MCF 10A (cell line): ENCODE measurements around the gene ATL2. TPM values are rescaled to one million over a fixed set of nuclear protein-coding genes. Genes with fewer than 3 reads are reported as not detected.

Experiments
- BruUV-seq: library from RNA; stranded (reverse); fragments of 400-500 nt; replicated peaks from 2 replicates; lab custom pipeline; 2021; lab: Mats Ljungman, UMichigan
- CTCF ChIA-PET: fragments of 300-600 bp; sonication (Branson Sonifier 250); formaldehyde crosslinking; extraction: SDS; loops from one replicate; lab custom pipeline; 2021; ENCODE audit warnings: antibody characterized with exemption, inconsistent platforms; lab: Yijun Ruan, JAX
- POLR2A ChIA-PET: fragments of 300-600, 350-650 bp; sonication (Branson Sonifier 250); formaldehyde crosslinking; extraction: SDS; loops from one replicate; lab custom pipeline; 2020; ENCODE audit warnings: antibody characterized with exemption, inconsistent platforms; lab: Yijun Ruan, JAX
- DNase-seq: peaks from one replicate; pipeline ENCODE4 v3.0.0-alpha.2; 2018; ENCODE audit not compliant: unreplicated experiment
- H3K27ac Mint-ChIP-seq: one replicate; pipeline ENCODE4 v1.8.0; 2022; ENCODE audit warnings: mild to moderate bottlenecking, low read depth, mixed read lengths; ENCODE audit not compliant: unreplicated experiment
- H3K27me3 Mint-ChIP-seq: one replicate; pipeline ENCODE4 v1.8.0; 2022; ENCODE audit warnings: mixed read lengths; ENCODE audit not compliant: insufficient read depth, unreplicated experiment
- H3K36me3 Mint-ChIP-seq: one replicate; pipeline ENCODE4 v1.8.0; 2022; ENCODE audit warnings: mild to moderate bottlenecking, moderate library complexity, mixed read lengths; ENCODE audit not compliant: insufficient read depth, unreplicated experiment
- H3K4me1 Mint-ChIP-seq: one replicate; pipeline ENCODE4 v1.8.0; 2022; ENCODE audit warnings: mixed read lengths; ENCODE audit not compliant: insufficient read depth, unreplicated experiment
- H3K4me3 Mint-ChIP-seq: one replicate; pipeline ENCODE4 v1.8.0; 2022; ENCODE audit warnings: mild to moderate bottlenecking, moderate library complexity, mixed read lengths; ENCODE audit not compliant: unreplicated experiment
- H3K9me3 Mint-ChIP-seq: one replicate; pipeline ENCODE4 v1.8.0; 2022; ENCODE audit warnings: mixed read lengths; ENCODE audit not compliant: unreplicated experiment
- intact Hi-C: fragments of 100-400 bp; cut with micrococcal nuclease; formaldehyde crosslinking; loops from 2 replicates; pipeline ENCODE4 v1.14.1; 2022
- total RNA-seq: library from RNA; stranded (reverse); gene quantifications from 2 replicates; pipeline ENCODE4 v1.2.3, GENCODE V29; 2022
- TF ChIP-seq, protein P1 (sequence below): fragments of 200-600 bp; IDR thresholded peaks from one replicate; pipeline ENCODE4 v1.8.0; 2022; ENCODE audit warnings: antibody characterized with exemption, mild to moderate bottlenecking; ENCODE audit not compliant: unreplicated experiment

The ATL2 gene
- total RNA-seq, 1 experiment from 2014 or later, result 54.2 TPM

- no TSS peak for BruUV-seq
- H3K4me3 Mint-ChIP-seq, result no peak overlapping the region
- POLR2A ChIA-PET, result no interaction called here
- TF ChIP-seq, protein P1, sequence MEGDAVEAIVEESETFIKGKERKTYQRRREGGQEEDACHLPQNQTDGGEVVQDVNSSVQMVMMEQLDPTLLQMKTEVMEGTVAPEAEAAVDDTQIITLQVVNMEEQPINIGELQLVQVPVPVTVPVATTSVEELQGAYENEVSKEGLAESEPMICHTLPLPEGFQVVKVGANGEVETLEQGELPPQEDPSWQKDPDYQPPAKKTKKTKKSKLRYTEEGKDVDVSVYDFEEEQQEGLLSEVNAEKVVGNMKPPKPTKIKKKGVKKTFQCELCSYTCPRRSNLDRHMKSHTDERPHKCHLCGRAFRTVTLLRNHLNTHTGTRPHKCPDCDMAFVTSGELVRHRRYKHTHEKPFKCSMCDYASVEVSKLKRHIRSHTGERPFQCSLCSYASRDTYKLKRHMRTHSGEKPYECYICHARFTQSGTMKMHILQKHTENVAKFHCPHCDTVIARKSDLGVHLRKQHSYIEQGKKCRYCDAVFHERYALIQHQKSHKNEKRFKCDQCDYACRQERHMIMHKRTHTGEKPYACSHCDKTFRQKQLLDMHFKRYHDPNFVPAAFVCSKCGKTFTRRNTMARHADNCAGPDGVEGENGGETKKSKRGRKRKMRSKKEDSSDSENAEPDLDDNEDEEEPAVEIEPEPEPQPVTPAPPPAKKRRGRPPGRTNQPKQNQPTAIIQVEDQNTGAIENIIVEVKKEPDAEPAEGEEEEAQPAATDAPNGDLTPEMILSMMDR, result no peak
- H3K27me3 Mint-ChIP-seq, result no peaks in the 10 kb centered on the region
- H3K36me3 Mint-ChIP-seq, result peaks cover 72% of the 10 kb centered on the region
- no peak for DNase-seq
- H3K27ac Mint-ChIP-seq, result no peak overlapping the region
- intact Hi-C loops, result no loop called here
- no peaks in the 10 kb centered on the region for H3K9me3 Mint-ChIP-seq
- CTCF ChIA-PET, result no interaction called here
- H3K4me1 Mint-ChIP-seq, result peaks cover 17% of the 10 kb centered on the region
Measured at GRCh38 chr2:38301340-38301968, 75.6 kb downstream of the ATL2 start.

GRCh38 chr2:38298539-38298938 is 78.5 kb downstream of the ATL2 start:
- Mint-ChIP-seq H3K9me3 (no peaks in the 10 kb centered on the region), H3K4me1 (peaks cover 15% of the 10 kb centered on the region), H3K27ac (no peak overlapping the region), H3K4me3 (no peak overlapping the region), H3K36me3 (peaks cover 72% of the 10 kb centered on the region), H3K27me3 (no peaks in the 10 kb centered on the region)
- TF ChIP-seq, protein P1, result no peak
- no peak for DNase-seq
- BruUV-seq, result no TSS peak
- intact Hi-C loops, result no loop called here
- ChIA-PET CTCF (interaction anchor here (1.1 kb wide), 1 partner anchor 283 kb away, joined by 3 read pairs; no protein-coding TSS in a partner anchor), POLR2A (no interaction called here)

GRCh38 chr2:38296197-38296780 is 80.8 kb downstream of the ATL2 start:
- Mint-ChIP-seq H3K4me3 (no peak overlapping the region), H3K27me3 (no peaks in the 10 kb centered on the region), H3K27ac (no peak overlapping the region), H3K36me3 (peaks cover 73% of the 10 kb centered on the region), H3K4me1 (peaks cover 6% of the 10 kb centered on the region), H3K9me3 (no peaks in the 10 kb centered on the region)
- no TSS peak for BruUV-seq
- TF ChIP-seq, protein P1, result no peak
- intact Hi-C loops, result no loop called here
- DNase-seq, result peak; percentile 13
- POLR2A ChIA-PET, result interaction anchor here (0.6 to 1.8 kb wide), 3 partner anchors 66 to 455 kb away, joined by 3 to 5 read pairs (median 4); partner anchors contain the start of gene SRSF7
- CTCF ChIA-PET, result interaction anchor here (1.2 kb wide), 1 partner anchor 23 kb away, joined by 4 read pairs; no protein-coding TSS in a partner anchor

DNA sequence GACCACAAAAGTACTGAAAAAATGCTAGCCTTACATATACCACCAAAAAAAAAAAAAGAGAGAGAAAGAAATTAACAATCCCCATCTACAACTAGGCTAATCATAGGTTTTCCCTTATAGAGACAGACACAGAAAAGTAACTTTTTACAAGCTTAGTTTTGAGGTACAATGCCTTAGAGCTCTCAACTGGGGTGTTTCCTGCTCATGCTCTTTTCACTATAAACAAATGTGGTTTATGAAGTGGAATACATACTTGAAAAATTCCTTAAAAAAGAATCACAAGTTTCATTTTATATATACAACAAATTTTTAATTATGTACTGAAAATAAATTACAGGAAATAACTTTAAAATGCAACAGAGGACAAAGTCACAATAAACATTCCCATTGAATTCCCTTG is 82.5 kb downstream of the ATL2 start:
- CTCF ChIA-PET, result interaction anchor here (0.7 to 1.3 kb wide), 5 partner anchors 9 to 468 kb away, joined by 3 read pairs; no protein-coding TSS in a partner anchor
- H3K9me3 Mint-ChIP-seq, result no peaks in the 10 kb centered on the region

More for the DNA sequence above, 82.5 kb downstream of the ATL2 start:
- DNase-seq, result no peak
- intact Hi-C loops, result no loop called here
- TF ChIP-seq, protein P1, result no peak
- Mint-ChIP-seq H3K27me3 (no peaks in the 10 kb centered on the region), H3K36me3 (peaks cover 59% of the 10 kb centered on the region), H3K27ac (no peak overlapping the region), H3K4me3 (no peak overlapping the region), H3K4me1 (peaks cover 6% of the 10 kb centered on the region)
- BruUV-seq, result no TSS peak
- POLR2A ChIA-PET, result interaction anchor here (0.5 kb wide), 1 partner anchor 457 kb away, joined by 3 read pairs; the partner anchor contains the start of gene SRSF7
